Activated naive CD4-positive, alpha-beta T cell treated with anti-CD3 and anti-CD28 coated beads, Interleukin-2, amount 10 ng/mL, durations not matched to agents 7 days and 5 days (primary cell): ENCODE results near the gene SNTG2.

Source experiments
- CTCF ChIA-PET: fragments of 350-600 bp; sonication (Branson Sonifier 250); formaldehyde crosslinking; loops from one replicate; lab custom pipeline; 2021; ENCODE audit warnings: antibody characterized with exemption; lab: Charles Lee
- DNase-seq: peaks from one replicate; pipeline ENCODE4 v3.0.0-alpha.2; 2020
- H3K27ac Mint-ChIP-seq: one replicate; pipeline ENCODE4 v1.8.0; 2021; ENCODE audit warnings: mild to moderate bottlenecking, moderate library complexity, mixed read lengths
- H3K27me3 Mint-ChIP-seq: one replicate; pipeline ENCODE4 v1.8.0; 2021; ENCODE audit warnings: mild to moderate bottlenecking, mixed read lengths
- H3K36me3 Mint-ChIP-seq: one replicate; pipeline ENCODE4 v1.8.0; 2021; ENCODE audit warnings: mixed read lengths
- H3K4me1 Mint-ChIP-seq: one replicate; pipeline ENCODE4 v1.8.0; 2021; ENCODE audit warnings: mixed read lengths
- H3K4me3 Mint-ChIP-seq: one replicate; pipeline ENCODE4 v1.8.0; 2021; ENCODE audit warnings: mild to moderate bottlenecking, moderate library complexity, mixed read lengths
- H3K9me3 Mint-ChIP-seq: one replicate; pipeline ENCODE4 v1.8.0; 2021; ENCODE audit warnings: mixed read lengths

Gene SNTG2

DNA sequence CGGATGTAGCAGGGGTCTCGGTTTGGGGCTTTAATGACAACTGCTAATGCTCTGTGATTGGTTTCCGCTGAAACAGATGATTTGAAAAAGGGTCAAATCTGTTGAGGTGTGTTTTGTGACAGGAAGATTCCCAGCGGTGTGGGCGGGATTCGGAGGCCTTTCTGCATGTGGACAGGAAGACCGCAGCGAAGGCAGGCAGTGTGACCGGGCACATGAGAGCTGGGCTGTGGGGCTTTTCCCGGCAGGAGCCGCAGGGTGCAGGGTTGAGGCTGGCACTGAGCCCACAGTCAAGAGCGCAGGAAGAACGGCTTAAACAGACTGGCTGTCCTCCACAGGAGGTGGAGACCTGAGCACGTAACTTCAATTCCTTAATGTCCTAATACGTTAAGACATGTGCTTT, 282.6 kb downstream of the SNTG2 start:
- CTCF ChIA-PET: no interaction called here
- H3K27me3 Mint-ChIP-seq: no peaks in the 10 kb centered on the region
- no peak for DNase-seq
- H3K4me1 Mint-ChIP-seq: no peaks in the 10 kb centered on the region
- no peaks in the 10 kb centered on the region for H3K9me3 Mint-ChIP-seq
- no peaks in the 10 kb centered on the region for H3K36me3 Mint-ChIP-seq
- no peak overlapping the region for H3K4me3 Mint-ChIP-seq
- H3K27ac Mint-ChIP-seq: no peak overlapping the region

DNA sequence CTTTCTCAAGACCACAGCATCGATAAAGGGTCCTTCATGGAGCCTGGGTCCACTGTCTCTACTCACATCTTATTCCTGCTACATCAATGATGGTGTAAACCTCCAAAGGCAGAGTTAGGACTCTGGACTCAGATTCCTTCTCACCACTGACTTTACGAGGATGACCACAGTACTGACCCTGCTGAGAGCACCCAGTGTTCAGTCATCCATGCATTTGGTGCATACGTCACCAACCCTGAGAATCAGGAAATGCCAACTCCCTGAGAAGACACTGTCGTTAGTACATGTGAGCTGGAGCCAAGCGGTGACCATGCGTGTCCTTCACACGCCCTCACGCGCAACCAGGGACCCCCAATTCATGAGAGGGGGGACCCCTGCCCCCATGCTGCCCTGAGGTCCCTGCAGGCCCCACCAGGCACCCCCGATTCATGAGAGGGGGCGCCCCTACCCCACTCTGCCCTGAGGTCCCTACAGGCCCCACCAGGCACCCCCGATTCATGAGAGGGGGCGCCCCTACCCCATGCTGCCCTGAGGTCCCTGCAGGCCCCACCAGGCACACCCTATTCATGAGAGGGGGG, 284.2 kb downstream of the SNTG2 start:
- DNase-seq: no peak
- Mint-ChIP-seq H3K9me3 (no peaks in the 10 kb centered on the region), H3K27ac (no peak overlapping the region), H3K4me1 (no peaks in the 10 kb centered on the region), H3K4me3 (no peak overlapping the region), H3K36me3 (no peaks in the 10 kb centered on the region), H3K27me3 (no peaks in the 10 kb centered on the region)
- CTCF ChIA-PET: no interaction called here

DNA sequence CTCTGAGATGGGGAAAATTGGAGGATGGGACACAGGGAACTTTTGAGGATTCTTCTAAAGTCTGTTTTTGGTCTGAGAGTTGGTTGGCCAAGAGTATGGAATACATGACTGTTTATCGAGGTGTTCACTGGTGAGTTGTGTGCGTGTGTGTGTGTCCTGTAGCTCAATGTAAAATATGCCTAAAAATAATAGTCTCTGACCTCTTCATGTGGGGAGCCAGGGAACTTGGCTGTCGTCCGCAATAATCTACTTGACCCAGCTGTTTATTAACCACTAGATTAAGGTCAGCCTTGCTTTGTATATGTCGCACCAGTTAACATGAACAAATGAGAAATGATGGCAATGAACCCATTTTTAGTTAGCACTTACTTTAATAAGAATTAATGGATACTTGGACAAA, 285.2 kb downstream of the SNTG2 start:
- Mint-ChIP-seq H3K9me3 (no peaks in the 10 kb centered on the region), H3K36me3 (no peaks in the 10 kb centered on the region), H3K4me1 (no peaks in the 10 kb centered on the region), H3K27ac (no peak overlapping the region), H3K4me3 (no peak overlapping the region), H3K27me3 (no peaks in the 10 kb centered on the region)
- CTCF ChIA-PET: no interaction called here
- DNase-seq: no peak

DNA sequence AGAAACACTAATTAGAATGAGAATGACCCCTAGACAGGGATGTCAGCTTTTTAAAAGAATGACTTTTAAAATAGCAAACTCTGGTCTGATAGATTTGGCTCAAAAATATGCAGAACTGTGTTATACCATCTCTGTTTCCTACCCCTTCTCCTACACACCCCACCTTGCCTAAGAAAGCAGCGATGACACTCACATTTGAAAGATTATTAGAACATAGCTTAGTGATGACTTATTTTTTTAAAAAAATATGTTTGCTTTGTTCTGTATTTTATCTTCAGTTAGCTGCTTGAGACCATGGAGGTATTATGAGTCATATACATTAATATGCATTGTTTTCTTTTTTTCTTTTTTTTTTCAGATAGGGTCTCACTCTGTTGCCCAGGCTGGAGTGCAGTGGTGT, 286.0 kb downstream of the SNTG2 start:
- H3K4me3 Mint-ChIP-seq: no peak overlapping the region
- no peaks in the 10 kb centered on the region for H3K36me3 Mint-ChIP-seq
- no peak overlapping the region for H3K27ac Mint-ChIP-seq
- no peak for DNase-seq
- H3K4me1 Mint-ChIP-seq: no peaks in the 10 kb centered on the region
- H3K9me3 Mint-ChIP-seq: no peaks in the 10 kb centered on the region
- CTCF ChIA-PET: no interaction called here
- no peaks in the 10 kb centered on the region for H3K27me3 Mint-ChIP-seq

DNA sequence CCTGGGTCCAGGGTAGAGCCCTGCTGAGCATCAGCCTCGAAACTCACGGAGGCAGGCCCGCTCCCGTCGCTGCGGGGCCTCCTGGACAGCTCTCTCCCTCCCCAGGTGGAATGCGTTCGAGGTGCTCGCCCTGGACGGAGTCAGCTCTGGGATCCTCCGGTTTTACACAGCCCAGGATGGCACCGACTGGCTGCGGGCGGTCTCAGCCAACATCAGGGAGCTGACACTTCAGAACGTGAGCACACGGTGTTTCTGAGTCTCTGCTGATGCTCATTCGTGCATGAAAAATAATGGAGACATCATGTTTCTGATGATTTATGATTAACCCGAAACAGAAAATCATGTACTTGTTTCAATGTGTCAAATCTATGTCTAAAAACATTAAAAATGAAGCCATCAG, 287.1 kb downstream of the SNTG2 start:
- no peaks in the 10 kb centered on the region for H3K36me3 Mint-ChIP-seq
- H3K9me3 Mint-ChIP-seq: no peaks in the 10 kb centered on the region
- CTCF ChIA-PET: no interaction called here
- no peak overlapping the region for H3K27ac Mint-ChIP-seq
- H3K27me3 Mint-ChIP-seq: no peaks in the 10 kb centered on the region
- no peak overlapping the region for H3K4me3 Mint-ChIP-seq
- no peaks in the 10 kb centered on the region for H3K4me1 Mint-ChIP-seq
- DNase-seq: no peak

DNA sequence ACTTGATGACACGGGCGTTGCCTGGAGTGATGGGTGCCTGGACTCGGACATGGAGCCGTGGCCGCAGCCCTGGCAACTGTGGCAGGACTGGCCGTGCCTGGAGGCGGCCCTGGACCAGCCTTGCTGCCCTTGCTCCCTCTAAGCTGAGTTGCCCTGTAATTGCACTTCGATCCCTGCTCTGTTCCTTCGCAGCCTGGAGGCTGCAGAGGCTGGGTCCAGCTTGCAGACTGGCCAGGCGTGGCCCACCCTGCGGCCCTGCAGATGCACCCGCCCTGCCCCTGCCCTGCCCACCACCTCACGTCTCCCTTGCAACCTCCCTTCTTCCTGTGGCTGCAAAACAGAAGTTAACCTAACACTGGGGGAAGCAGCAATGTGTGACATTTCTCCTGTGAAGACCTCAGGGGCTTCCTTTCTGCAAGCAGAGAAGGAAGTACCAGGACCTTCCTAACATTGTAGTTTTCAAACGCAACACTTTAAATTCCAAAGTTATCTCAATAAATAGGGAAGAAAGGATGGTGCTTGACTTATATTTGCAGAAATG, 288.0 kb downstream of the SNTG2 start:
- H3K4me3 Mint-ChIP-seq: no peak overlapping the region
- no peak for DNase-seq
- CTCF ChIA-PET: no interaction called here

DNA sequence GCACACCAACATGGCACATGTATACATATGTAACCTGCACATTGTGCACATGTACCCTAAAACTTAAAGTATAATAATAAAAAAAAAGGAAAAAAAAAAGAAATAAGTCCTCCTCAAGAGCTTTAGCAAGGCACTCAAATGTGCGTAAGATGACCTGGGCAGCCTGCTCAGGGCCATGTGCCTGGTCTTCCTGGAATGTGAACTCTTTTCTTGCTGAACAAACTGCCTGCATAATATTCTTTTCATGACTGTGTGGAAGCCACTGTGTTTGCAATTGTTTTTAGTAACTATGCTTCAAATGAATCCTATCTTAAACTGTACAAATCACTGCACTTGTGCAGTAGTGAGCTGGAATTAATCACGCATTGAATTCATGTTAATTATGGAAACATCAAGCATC, 294.5 kb downstream of the SNTG2 start:
- H3K4me3 Mint-ChIP-seq: no peak overlapping the region
- H3K4me1 Mint-ChIP-seq: peaks cover under 1% of the 10 kb centered on the region
- H3K9me3 Mint-ChIP-seq: no peaks in the 10 kb centered on the region
- peaks cover 1% of the 10 kb centered on the region for H3K27me3 Mint-ChIP-seq
- CTCF ChIA-PET: no interaction called here
- no peak overlapping the region for H3K27ac Mint-ChIP-seq
- DNase-seq: no peak
- H3K36me3 Mint-ChIP-seq: no peaks in the 10 kb centered on the region

More for the DNA sequence above, 288.0 kb downstream of the SNTG2 start:
- H3K27ac Mint-ChIP-seq: no peak overlapping the region
- no peaks in the 10 kb centered on the region for H3K9me3 Mint-ChIP-seq
- no peaks in the 10 kb centered on the region for H3K4me1 Mint-ChIP-seq
- no peaks in the 10 kb centered on the region for H3K36me3 Mint-ChIP-seq
- H3K27me3 Mint-ChIP-seq: no peaks in the 10 kb centered on the region

DNA sequence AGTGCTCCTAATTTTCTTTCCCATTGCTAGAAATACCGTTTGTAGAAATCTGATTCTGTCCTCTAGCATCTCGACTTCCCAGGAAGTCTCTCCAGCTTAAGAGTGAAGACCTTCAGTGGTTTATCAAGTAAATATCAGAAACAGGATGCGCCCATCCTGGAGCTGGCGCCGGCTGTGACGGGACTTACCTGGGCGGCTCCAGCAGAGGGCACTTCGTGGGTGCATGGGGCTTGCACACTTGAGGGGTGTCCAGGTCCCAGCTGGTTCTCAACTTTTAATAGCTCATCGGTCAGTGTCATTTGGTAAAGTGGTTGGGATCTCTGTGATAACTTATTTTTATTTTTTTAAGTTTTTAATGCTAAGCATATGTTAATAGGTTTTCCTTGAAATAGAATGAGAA, 295.6 kb downstream of the SNTG2 start:
- peaks cover 6% of the 10 kb centered on the region for H3K27me3 Mint-ChIP-seq
- H3K36me3 Mint-ChIP-seq: no peaks in the 10 kb centered on the region
- no peak overlapping the region for H3K4me3 Mint-ChIP-seq
- no peak for DNase-seq
- CTCF ChIA-PET: interaction anchor here (1.0 kb wide), 1 partner anchor 304 kb away, joined by 3 read pairs; no protein-coding TSS in a partner anchor
- H3K9me3 Mint-ChIP-seq: no peaks in the 10 kb centered on the region
- H3K4me1 Mint-ChIP-seq: peaks cover 2% of the 10 kb centered on the region
- H3K27ac Mint-ChIP-seq: no peak overlapping the region

DNA sequence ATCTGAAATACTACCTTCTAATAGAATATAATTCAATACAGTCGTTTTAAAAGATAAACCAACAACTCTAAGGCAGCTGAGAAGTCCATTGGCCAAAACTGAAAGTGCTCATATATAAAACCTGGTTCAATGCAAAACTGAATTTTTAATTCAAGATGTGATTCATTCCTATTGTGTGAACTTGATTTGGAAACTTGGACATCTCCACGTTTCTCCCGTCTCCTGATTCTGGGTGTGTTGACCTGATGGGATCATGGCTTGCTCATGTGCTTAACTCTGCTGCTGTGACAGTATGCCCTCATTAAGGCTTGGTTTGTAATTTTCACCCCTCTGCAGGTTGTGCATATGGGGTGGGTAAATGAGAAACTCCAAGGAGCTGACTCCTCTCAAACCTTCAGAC, 296.3 kb downstream of the SNTG2 start:
- H3K27ac Mint-ChIP-seq: no peak overlapping the region
- no peak for DNase-seq
- CTCF ChIA-PET: interaction anchor here (1.0 kb wide), 1 partner anchor 304 kb away, joined by 3 read pairs; no protein-coding TSS in a partner anchor
- no peaks in the 10 kb centered on the region for H3K9me3 Mint-ChIP-seq
- no peaks in the 10 kb centered on the region for H3K36me3 Mint-ChIP-seq
- H3K4me3 Mint-ChIP-seq: no peak overlapping the region
- H3K4me1 Mint-ChIP-seq: peaks cover 2% of the 10 kb centered on the region
- H3K27me3 Mint-ChIP-seq: peaks cover 6% of the 10 kb centered on the region

DNA sequence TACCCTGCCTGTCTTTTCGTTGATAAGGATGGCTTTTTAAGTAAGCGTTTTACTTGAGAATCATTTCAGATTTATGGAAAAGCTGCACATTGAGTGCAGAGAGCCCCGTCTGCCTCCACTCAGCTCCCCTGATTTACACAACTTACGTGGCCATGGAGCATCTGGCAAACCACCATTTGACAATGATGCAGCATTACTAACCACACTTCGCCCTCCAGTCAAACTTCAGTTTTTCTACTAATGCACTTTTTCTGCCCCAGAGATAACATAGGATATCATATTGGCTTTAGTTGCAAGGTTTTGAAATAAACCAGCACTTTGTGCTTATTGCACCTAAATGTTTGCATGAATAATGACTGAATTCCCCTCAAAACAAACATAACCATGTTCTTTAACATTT, 297.5 kb downstream of the SNTG2 start:
- Mint-ChIP-seq H3K27ac (no peak overlapping the region), H3K27me3 (peaks cover 6% of the 10 kb centered on the region), H3K9me3 (no peaks in the 10 kb centered on the region), H3K4me3 (no peak overlapping the region), H3K4me1 (peaks cover 2% of the 10 kb centered on the region), H3K36me3 (no peaks in the 10 kb centered on the region)
- CTCF ChIA-PET: no interaction called here
- DNase-seq: no peak

DNA sequence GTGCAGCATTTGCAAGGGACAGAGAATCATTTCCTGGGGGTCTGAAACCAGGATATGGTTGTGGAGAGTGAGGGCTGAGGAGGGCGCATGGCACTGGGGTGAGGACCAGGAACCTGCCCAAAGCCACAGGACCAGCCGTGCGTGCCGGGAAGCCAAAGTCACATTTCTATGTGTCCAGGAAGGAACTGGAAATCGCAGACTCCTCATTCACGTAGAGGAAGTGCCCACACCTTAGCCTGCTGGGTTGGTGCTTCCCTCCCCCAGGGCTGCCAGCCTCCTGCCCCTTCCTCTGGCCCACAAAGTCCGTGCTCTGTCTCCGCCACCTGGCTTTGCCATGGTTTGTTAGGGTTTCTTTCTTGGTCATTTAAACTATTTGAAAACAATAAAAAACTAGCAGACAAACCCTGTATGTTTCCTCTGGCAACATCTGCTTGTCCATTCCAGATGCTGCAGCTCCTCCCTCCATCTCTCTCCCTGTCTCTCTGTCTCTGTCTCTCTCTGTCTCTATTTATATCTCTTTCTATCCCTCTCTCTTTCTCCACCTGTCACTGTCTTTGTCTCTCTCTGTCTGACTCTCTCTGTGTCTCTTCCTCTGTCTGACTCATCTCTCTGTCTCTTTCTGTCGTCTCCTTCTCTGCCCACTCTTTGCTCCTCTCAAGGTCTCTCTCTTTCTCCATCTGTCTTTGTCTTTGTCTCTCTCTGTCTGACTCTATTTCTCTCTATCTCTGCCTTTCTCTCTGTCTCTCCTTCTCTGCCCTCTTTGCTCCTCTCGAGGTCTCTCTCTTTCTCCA, 299.4 kb downstream of the SNTG2 start:
- Mint-ChIP-seq H3K27me3 (peaks cover 6% of the 10 kb centered on the region), H3K9me3 (no peaks in the 10 kb centered on the region), H3K4me1 (peaks cover 2% of the 10 kb centered on the region), H3K36me3 (no peaks in the 10 kb centered on the region), H3K27ac (no peak overlapping the region), H3K4me3 (no peak overlapping the region)
- DNase-seq: no peak
- CTCF ChIA-PET: no interaction called here

DNA sequence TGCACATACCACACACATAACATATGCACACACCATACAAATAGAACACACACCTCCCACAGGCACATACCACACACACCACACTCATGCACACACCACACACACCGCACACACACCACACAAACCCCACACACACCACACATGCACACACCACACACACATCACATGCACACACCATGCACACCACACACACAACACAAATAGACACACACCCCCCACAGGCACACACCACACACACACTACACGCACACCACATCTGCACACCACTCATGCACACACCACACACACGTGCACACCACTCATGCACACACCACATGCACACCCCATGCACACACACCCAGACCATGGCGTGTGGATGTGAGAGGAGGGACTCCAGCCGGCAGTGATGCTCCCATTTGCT, 300.9 kb downstream of the SNTG2 start:
- H3K4me3 Mint-ChIP-seq: no peak overlapping the region
- H3K27me3 Mint-ChIP-seq: peaks cover 6% of the 10 kb centered on the region
- H3K36me3 Mint-ChIP-seq: no peaks in the 10 kb centered on the region

DNA sequence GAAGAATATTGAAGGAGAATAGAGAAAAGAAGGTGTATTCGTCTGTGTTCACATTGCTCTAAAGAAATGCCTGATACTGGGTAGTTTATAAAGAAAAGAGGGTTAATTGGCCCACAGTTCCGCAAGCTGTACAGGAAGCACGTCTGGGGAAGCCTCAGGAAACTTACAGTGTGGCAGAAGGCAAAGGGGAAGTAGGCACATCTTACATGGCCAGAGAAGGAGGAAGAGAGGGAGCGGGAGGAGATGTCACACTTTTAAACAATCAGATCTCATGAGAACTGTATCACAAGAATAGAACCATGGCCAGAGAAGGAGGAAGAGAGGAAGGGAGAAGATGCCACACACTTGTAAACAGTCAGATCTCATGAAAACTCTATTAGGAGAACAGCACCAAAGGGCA, 303.0 kb downstream of the SNTG2 start:
- CTCF ChIA-PET: no interaction called here

More for the DNA sequence above, 300.9 kb downstream of the SNTG2 start:
- Mint-ChIP-seq H3K4me1 (peaks cover 2% of the 10 kb centered on the region), H3K9me3 (no peaks in the 10 kb centered on the region), H3K27ac (no peak overlapping the region)
- CTCF ChIA-PET: no interaction called here
- no peak for DNase-seq

DNA sequence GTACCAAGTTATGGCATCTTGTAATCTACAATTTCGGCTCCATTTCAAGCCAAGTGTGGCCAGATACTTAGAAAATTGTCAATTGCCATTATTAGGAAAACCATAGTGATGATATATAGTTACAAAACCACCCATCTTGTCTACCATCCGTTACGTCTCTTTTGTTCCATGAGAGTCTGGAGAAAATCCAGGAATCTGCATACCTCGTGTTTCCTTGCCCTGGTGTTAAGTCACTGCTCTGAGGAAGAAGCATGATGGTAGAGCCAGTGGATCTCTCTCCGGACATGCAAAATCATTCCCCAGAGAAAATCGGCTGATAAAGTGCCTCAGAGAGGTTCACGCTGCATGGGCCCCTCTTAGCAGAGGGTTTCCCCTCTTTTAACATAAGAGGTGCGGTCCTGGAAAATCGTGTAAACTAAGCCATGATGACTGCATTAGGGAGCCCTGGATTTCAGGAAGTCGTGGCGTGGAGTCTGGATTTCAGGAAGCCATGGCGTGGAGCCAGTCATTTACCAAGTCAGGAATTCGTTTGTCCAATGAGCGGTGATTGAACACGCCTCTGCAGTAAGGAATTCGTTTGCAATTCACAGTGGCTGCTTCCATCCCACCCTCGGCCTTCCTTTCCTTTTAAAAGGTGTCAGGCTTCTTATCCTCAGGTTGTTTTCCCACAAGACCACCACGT, 304.2 kb downstream of the SNTG2 start:
- H3K4me3 Mint-ChIP-seq: no peak overlapping the region
- DNase-seq: no peak
- H3K4me1 Mint-ChIP-seq: peaks cover 2% of the 10 kb centered on the region
- no peak overlapping the region for H3K27ac Mint-ChIP-seq
- H3K27me3 Mint-ChIP-seq: peaks cover 9% of the 10 kb centered on the region
- no peaks in the 10 kb centered on the region for H3K9me3 Mint-ChIP-seq
- H3K36me3 Mint-ChIP-seq: no peaks in the 10 kb centered on the region
- CTCF ChIA-PET: no interaction called here

More for the DNA sequence above, 303.0 kb downstream of the SNTG2 start:
- H3K4me3 Mint-ChIP-seq: no peak overlapping the region
- no peak overlapping the region for H3K27ac Mint-ChIP-seq
- peaks cover 2% of the 10 kb centered on the region for H3K4me1 Mint-ChIP-seq
- no peak for DNase-seq
- peaks cover 9% of the 10 kb centered on the region for H3K27me3 Mint-ChIP-seq
- no peaks in the 10 kb centered on the region for H3K9me3 Mint-ChIP-seq
- no peaks in the 10 kb centered on the region for H3K36me3 Mint-ChIP-seq
